GM18502 (cell line): ENCODE data around the gene CFAP46.
"Not testable (repeated sequence)": the region's sequence is repeated elsewhere in the genome, so short reads cannot be mapped to it uniquely, and the experiment has no call there.

Experiments
- ATAC-seq: cut with Tn5 transposase; IDR thresholded peaks from one replicate; pipeline ENCODE4 v1.9.1; 2021; ENCODE audit warnings: mild to moderate bottlenecking; ENCODE audit not compliant: unreplicated experiment, poor library complexity

The CFAP46 gene

GRCh38 chr10:132850896-132851295 lies 91.5 kb downstream of the CFAP46 start:
- no peak for ATAC-seq

GRCh38 chr10:132850246-132850645 lies 92.1 kb downstream of the CFAP46 start:
- no peak for ATAC-seq

- ATAC-seq, result no peak
Measured at GRCh38 chr10:132849546-132850031, 92.8 kb downstream of the CFAP46 start.

- no peak for ATAC-seq
Measured at GRCh38 chr10:132848951-132849545, 93.3 kb downstream of the CFAP46 start.

GRCh38 chr10:132848291-132848701 lies 94.1 kb downstream of the CFAP46 start:
- no peak for ATAC-seq

- no peak for ATAC-seq
Measured at GRCh38 chr10:132847856-132848255, 94.5 kb downstream of the CFAP46 start.

- ATAC-seq, result no peak
Measured at GRCh38 chr10:132847416-132847777, 95.0 kb downstream of the CFAP46 start.

GRCh38 chr10:132846631-132847415 lies 95.5 kb downstream of the CFAP46 start:
- ATAC-seq, result no peak

- ATAC-seq, result no peak
Measured at GRCh38 chr10:132845780-132846595, 96.4 kb downstream of the CFAP46 start.

GRCh38 chr10:132845041-132845551 lies 97.3 kb downstream of the CFAP46 start:
- no peak for ATAC-seq

- no peak for ATAC-seq
Measured at GRCh38 chr10:132844069-132844809, 98.1 kb downstream of the CFAP46 start.

GRCh38 chr10:132843276-132843675 lies 99.1 kb downstream of the CFAP46 start:
- not testable (repeated sequence) for ATAC-seq

- no peak for ATAC-seq
Measured at GRCh38 chr10:132842397-132842796, 100.0 kb downstream of the CFAP46 start.

- ATAC-seq, result no peak
Measured at GRCh38 chr10:132841615-132841975, 100.8 kb downstream of the CFAP46 start.

- no peak for ATAC-seq
Measured at GRCh38 chr10:132840698-132841614, 101.4 kb downstream of the CFAP46 start.

- ATAC-seq, result no peak
Measured at GRCh38 chr10:132839061-132839460, 103.3 kb downstream of the CFAP46 start.

- no peak for ATAC-seq
Measured at GRCh38 chr10:132838346-132838970, 103.9 kb downstream of the CFAP46 start.

- no peak for ATAC-seq
Measured at GRCh38 chr10:132837905-132838304, 104.5 kb downstream of the CFAP46 start.
